ENCODE results near the gene MRPL50.

DNA sequence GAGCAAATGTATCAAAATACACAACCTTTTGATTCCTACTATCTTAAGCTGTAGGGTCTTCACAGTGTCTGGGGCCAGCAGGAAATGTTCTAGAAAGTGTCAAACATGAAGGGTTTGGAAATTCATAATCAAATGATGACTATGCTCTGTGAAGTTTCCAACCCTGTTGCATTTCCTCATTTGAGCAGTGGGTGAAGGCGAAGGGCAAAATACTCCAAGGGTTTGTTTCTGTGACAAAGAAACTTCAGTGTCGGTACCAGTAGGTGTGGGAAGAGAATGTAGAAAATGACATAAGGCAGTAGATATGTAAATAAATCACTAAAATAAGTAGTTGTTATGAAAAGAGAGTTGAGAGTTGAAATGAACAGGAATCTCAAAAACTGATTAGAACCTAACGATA, 36.6 kb upstream of the MRPL50 start:
- TF ChIP-seq, protein P1, sequence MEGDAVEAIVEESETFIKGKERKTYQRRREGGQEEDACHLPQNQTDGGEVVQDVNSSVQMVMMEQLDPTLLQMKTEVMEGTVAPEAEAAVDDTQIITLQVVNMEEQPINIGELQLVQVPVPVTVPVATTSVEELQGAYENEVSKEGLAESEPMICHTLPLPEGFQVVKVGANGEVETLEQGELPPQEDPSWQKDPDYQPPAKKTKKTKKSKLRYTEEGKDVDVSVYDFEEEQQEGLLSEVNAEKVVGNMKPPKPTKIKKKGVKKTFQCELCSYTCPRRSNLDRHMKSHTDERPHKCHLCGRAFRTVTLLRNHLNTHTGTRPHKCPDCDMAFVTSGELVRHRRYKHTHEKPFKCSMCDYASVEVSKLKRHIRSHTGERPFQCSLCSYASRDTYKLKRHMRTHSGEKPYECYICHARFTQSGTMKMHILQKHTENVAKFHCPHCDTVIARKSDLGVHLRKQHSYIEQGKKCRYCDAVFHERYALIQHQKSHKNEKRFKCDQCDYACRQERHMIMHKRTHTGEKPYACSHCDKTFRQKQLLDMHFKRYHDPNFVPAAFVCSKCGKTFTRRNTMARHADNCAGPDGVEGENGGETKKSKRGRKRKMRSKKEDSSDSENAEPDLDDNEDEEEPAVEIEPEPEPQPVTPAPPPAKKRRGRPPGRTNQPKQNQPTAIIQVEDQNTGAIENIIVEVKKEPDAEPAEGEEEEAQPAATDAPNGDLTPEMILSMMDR (IDR thresholded peaks at IDR 0.05) = no peak
- no peak for TF ChIP-seq POLR2A (IDR thresholded peaks at IDR 0.05)

Measured in uterus (tissue), 2 donors.